GM19397 (cell line): ENCODE results near the gene RAB27A.
"Not testable (repeated sequence)": the region's sequence is repeated elsewhere in the genome, so short reads cannot be mapped to it uniquely, and the experiment has no call there.

Experiments
- ATAC-seq: cut with Tn5 transposase; IDR thresholded peaks from one replicate; pipeline ENCODE4 v1.9.1; 2021; ENCODE audit warnings: mild to moderate bottlenecking, moderate library complexity; ENCODE audit not compliant: unreplicated experiment

Gene RAB27A

GRCh38 chr15:55252201-55252600 is 37.4 kb downstream of the RAB27A start:
- ATAC-seq: not testable (repeated sequence)

- no peak for ATAC-seq
Measured at GRCh38 chr15:55250941-55251340, 38.7 kb downstream of the RAB27A start.

DNA sequence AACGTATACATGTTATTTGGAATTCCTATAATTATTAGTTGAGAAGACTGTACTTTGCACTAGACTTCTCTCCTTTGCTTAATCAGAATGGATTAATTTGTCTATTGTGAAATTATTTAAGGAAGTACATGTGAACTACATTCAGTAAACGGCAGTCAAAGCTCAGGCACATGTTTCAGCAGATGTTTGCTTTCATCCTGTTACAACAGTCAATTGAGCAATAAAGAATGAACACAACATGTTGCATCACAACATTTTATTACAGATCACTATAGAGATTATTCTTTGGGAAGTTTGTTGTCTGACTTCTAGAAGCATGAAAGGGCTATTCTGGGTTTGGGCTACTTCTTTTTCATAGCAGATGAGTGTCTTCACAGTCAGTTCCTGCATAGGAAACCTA is 39.2 kb downstream of the RAB27A start:
- no peak for ATAC-seq

- not testable (repeated sequence) for ATAC-seq
Measured at GRCh38 chr15:55249885-55250284, 39.7 kb downstream of the RAB27A start.

GRCh38 chr15:55248895-55249294 is 40.7 kb downstream of the RAB27A start:
- ATAC-seq: no peak

DNA sequence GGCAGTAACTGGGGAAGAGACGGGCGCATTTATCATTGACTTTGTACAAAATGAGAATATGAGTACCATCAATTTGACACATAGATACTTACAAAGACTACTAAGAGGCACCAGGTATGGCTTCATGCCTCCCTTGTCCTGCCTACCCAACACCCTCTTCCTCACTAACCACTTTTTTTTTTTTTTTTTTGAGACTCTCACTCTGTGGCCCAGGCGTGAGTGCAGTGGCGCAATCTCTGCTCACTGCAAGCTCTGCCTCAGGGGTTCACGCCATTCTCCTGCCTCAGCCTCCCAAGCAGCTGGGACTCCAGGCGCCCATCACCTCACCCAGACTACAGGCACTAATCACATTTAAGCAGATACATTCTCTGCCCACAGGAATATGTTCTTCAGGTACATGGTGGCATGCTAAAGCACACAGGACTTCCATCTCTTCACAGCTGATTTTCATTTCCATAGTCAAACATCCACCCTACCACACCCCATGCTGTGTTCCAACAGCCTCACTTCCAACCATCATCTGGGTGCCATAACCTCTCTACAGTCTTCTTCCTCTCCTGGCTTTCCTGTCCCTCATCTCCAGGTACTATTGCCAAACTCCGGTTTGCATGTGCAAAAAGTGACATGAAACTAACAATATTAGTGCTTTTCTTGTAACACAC is 41.7 kb downstream of the RAB27A start:
- ATAC-seq: no peak

DNA sequence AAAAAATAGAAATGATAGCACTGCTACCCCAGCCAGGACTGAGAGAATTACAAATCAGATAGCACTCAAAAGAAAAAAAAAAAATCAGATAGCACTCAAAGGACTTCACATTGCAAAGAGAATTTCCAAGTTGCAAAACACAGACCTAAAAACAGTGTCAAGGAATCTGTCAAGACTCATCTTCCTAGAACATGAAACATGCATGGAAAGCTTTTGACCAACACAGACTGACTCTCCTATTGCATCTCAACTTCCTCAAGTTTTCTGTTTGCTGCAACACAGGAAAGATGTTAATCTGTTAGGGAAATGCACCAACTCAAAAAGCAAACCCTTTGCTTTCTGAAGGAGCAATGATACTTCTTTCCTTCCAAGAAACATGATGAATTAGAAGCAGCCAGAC is 42.3 kb downstream of the RAB27A start:
- ATAC-seq: no peak

DNA sequence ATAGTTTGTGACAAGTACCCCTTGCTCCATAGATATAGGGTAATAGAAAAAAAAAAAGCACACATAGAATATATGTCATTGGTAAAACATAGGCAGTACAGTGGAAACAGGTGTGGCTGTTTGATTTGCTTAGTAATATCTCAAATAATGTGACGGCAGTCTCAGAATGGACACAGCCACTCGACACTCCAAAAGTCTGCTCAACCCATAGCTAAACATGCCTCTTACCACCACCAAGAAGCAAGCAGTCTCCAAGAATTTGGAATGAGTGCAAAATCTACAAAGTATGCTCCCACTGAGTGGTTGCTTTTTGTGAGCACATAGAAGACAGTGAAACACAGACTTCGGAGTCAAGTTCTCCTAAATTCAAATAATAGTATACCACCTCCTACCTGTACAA is 43.0 kb downstream of the RAB27A start:
- no peak for ATAC-seq

GRCh38 chr15:55245059-55245458 is 44.6 kb downstream of the RAB27A start:
- ATAC-seq: no peak

DNA sequence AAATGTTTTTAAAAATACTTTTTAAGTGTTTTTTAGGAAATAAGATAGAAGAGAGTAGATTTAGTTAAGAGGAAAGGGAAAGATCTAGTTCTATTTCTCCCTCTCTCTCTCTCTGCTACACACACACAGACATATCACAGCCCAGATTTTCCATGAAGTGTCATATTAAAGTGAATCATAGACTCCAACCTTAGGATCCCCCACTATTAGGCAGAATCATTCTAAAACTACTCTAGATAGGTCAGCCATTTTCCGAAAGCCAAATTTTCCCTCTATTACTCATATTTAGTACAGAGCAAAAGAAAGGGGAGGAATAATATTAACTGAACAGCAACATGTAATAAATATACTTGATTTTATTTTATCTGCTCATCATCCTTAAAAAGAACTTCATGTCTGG is 47.7 kb downstream of the RAB27A start:
- no peak for ATAC-seq

DNA sequence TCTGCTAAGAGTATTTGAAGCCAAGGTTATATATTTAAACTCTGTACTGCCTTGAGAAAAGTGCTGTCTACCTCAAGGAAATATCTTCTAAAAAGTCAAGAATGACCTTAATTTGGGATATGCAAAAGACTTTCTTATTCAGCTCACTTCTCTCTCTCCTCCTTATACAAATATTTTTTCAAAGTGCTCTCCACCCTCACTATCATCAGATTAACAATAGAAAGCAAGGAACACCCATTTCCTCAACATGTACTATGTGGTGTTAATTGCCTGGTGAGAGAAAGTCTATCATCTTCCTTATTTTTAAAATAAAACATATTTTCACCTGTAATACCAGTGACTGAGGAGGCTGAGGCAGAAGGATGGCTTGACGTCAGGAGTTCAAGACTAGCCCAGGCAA is 48.4 kb downstream of the RAB27A start:
- no peak for ATAC-seq

DNA sequence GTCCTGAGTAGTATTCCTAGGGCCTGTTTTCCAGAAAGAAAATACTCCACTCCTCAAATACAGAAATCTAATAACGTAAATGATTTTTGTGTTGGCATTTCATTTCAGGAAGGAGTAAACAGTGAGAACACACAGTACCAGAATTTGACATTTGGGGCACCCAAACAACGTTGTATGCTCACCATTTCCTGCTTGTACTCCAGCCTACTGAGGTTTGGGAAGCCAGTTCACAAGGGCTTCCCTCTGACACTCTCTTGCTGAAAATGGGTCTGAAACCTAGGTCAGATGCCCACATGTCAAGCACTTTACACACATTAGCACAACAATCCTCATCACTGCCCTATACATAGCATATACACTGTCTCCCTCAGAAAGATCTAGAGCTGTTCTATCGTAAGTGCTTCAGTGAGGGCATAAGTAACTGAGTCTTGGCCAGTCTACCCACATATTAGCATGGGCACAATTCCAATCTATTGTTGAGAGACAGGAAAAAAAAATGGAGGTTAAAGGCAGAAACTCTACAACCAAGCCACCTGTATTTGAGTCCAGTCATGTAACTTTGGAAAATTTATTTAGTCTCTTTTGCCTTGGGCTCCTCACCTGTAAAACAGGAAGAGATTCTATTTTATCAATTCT is 49.4 kb downstream of the RAB27A start:
- ATAC-seq: no peak

DNA sequence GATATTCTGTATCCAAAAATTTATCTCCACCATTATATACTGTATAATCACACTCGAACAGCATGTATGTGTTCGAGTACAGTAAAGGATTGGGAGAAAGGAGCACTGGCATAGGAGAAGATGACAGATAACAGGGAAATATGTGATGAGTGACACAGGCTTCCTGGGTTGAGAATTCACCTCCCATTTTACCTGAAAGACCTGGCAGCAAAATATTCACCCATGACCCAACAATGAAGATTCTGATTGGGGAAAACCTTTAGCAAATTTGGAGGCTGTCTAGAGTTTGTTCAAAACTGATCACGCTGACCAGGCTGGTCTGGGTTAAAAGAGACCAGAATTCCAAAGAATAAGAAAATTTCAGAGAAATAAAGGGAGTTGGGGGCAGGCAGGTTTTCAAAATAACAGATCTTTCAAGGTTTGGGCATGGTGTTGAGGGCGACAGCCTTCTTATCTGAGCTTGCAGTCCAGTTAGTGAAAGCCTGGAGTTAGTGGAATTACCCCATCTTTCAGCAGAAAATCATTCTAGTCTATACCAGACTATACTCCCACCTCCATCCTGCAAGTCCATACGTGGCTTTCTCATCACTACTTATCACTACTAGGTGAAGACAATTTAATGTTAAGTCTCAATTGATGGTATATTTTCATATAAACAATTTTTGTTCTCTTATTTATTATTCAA is 50.0 kb downstream of the RAB27A start:
- no peak for ATAC-seq

DNA sequence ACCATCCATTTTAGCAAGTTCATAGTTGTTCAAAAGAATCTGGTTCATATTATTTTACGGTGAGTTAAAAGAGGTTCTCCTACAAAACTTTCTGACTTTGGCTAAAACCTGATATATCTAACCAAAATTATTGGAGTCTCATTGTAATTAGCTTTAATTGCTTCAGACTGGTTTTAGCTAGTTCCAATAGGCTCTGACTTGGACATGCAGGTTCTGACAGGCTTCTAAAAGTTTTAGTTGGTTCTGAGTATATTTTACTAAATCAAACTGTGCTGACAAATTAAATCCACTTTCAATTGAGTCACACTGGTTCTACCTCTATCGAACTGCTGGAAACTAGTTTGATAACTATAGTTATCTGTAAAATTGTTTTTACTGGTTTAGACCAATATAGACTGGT is 50.7 kb downstream of the RAB27A start:
- ATAC-seq: no peak

DNA sequence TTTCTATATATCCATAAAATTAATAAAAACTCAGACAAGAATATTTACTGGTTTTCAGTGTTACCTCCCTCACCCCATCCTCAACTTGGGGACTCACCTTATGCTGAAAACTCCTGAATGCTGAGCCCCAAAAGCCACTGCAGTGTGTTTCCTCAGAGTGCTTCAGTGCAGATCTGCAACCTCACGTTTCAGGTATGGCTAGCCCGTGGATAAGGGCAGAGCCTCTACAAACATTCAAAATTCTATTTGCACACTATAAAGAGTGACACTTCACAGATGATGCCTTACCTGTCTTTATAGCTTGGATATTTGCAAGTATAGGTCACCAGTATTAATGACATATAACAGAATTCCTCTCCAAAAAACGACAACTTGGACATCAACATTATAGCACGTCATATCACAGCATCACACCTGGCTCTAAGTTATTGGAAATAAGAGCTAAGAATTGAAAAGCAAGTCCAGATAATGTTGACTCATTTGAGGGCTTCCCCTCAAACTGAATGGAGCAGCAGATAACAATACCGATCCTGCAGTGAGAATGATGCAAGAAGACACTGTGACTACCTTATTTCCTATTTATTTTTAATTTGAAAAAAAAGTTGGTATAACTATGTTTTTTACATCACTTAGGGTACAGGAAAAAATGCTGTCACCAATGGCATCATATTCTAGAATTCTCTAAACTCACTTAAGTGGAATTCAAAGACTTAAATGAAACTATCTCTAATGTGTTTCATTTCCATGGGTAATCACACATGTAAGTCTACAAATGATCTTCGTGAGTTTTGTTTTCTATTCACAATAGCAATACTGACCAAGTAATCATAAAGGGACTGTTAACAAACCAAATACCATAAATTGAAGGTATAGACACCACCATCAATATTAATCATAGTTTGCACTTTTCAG is 52.1 kb downstream of the RAB27A start:
- no peak for ATAC-seq

DNA sequence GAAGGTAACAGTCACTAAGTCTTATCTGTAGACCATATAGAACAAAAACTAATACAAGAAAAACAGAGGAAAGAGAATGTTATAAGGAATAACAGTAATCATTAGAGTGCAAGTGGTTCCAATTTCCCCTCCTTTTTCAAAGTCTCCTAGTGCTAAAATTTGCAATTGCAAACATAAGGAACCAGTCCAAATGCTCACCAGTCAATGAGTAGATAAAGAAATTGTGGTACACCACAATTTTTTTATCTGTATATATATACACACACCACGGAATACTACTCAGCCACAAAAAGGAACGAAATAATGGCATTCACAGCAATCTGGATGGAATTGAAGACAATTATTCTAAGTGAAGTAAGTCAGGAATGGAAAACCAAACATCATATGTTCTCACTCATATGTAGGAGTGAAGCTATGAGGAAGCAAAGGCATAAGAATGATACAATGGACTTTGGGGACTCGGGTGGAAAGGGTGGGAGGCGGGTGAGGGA is 54.0 kb downstream of the RAB27A start:
- no peak for ATAC-seq

- ATAC-seq: no peak
Measured at GRCh38 chr15:55234800-55235104, 54.9 kb downstream of the RAB27A start.

DNA sequence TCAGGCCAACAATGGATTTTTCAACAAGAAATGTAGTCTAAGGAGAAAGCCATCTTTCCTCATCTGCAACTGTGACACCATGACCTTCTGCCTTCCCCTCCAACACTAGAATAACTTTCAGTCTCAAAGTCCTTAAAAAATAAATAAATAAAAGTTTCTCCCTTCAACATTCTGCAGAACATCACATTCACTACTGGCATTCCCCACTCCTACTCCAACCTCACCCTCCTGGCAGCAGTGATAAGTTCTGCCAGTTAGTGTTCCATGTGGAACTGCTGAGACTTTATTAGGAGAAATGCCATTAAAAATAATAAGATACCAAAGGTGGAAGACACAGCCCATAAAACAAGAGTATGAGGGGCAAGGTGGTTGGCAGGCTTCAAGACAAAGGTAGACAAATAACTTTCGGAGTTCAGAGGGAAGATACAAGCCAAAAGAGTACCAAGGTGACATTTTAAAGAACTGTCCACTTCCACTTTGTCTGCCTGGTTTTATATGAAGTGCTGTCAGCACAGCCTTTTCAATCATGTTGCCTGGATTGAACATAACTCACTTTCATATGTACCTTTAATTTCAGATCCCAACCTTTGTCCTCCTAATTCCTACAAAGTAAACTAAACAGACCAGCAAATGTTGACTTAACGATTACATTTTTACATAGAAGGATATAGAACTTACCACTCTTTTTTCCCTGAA is 55.4 kb downstream of the RAB27A start:
- ATAC-seq: no peak

- ATAC-seq: no peak
Measured at GRCh38 chr15:55231455-55231854, 58.2 kb downstream of the RAB27A start.

DNA sequence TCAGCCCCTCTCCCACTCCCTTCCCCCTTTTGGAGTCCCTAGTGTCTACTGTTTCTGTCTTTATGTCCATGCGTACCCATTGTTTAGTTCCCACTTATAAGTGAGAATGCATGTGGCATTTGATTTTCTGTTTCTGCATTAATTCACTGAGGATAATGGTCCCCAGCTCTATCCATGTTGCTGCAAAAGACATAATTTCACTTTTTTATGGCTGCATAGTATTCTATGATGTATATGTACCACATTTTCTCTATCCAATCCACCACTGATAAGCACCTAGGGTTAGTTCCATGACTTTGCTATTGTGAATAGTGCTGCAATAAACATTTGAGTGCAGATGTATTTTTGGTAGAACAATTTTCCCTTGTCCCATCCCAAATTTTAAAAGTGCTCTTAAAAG is 58.7 kb downstream of the RAB27A start:
- no peak for ATAC-seq
